OCI-LY7 (cell line): ENCODE measurements around the gene LAMP5. TPM values are rescaled to one million over a fixed set of nuclear protein-coding genes. Genes with fewer than 3 reads are reported as not detected.

Experiments
- BruUV-seq: library from RNA; stranded (reverse); fragments of 400-500 nt; replicated peaks from 2 replicates; lab custom pipeline; 2021; lab: Mats Ljungman, UMichigan
- CTCF ChIA-PET: fragments of 300-600 bp; sonication (Branson Sonifier 250); formaldehyde crosslinking; loops from one replicate; lab custom pipeline; 2022; ENCODE audit warnings: antibody characterized with exemption; ENCODE audit not compliant: unreplicated experiment; lab: Charles Lee
- POLR2A ChIA-PET: fragments of 300-600 bp; sonication (Branson Sonifier 250); formaldehyde crosslinking; loops from one replicate; lab custom pipeline; 2022; ENCODE audit warnings: antibody characterized with exemption; lab: Charles Lee
- DNase-seq: peaks from one replicate; pipeline ENCODE4 v3.0.0-alpha.2; 2015; ENCODE audit warnings: low spot score
- H2AFZ ChIP-seq: fragments of 200-600 bp; sonication (generic), shearing (Covaris generic); 2 replicates; pipeline ENCODE4 v1.6.1; 2014; ENCODE audit warnings: mild to moderate bottlenecking, antibody characterized with exemption, low read length, moderate library complexity
- H3K27ac ChIP-seq: fragments of 200-600 bp; sonication (generic); 2 replicates; pipeline ENCODE4 v1.5.1; 2014; ENCODE audit warnings: mixed run types, low read depth, mild to moderate bottlenecking, moderate library complexity, low read length, inconsistent platforms; ENCODE audit not compliant: poor library complexity, severe bottlenecking
- H3K36me3 ChIP-seq: fragments of 200-600 bp; sonication (generic); 2 replicates; pipeline ENCODE4 v1.6.1; 2014; ENCODE audit warnings: mild to moderate bottlenecking, antibody characterized with exemption, low read length, moderate library complexity, mixed read lengths; ENCODE audit not compliant: insufficient read depth
- H3K4me1 ChIP-seq: fragments of 200-600 bp; sonication (generic); 2 replicates; pipeline ENCODE4 v1.5.1; 2014; ENCODE audit warnings: mild to moderate bottlenecking, low read length; ENCODE audit not compliant: insufficient read depth, poor library complexity, severe bottlenecking
- H3K4me2 ChIP-seq: fragments of 200-600 bp; sonication (generic); 2 replicates; pipeline ENCODE4 v1.6.1; 2014; ENCODE audit warnings: mild to moderate bottlenecking, low read length
- H3K4me3 ChIP-seq: fragments of 200-600 bp; sonication (generic); 2 replicates; pipeline ENCODE4 v1.5.1; 2014; ENCODE audit warnings: mild to moderate bottlenecking, low read depth, low read length; ENCODE audit not compliant: poor library complexity, severe bottlenecking
- H3K79me2 ChIP-seq: fragments of 200-600 bp; sonication (generic); 2 replicates; pipeline ENCODE4 v1.6.1; 2016; ENCODE audit warnings: low read depth, mild to moderate bottlenecking, low read length, moderate library complexity, mixed read lengths; ENCODE audit not compliant: insufficient read depth
- H3K9me2 ChIP-seq: fragments of 200-600 bp; sonication (generic); 2 replicates; pipeline ENCODE4 v1.6.1; 2016; ENCODE audit warnings: mild to moderate bottlenecking, low read length, mixed read lengths; ENCODE audit not compliant: insufficient read depth
- H3K9me3 ChIP-seq: fragments of 200-600 bp; sonication (generic); 2 replicates; pipeline ENCODE4 v1.6.1; 2014; ENCODE audit warnings: mild to moderate bottlenecking, mixed run types, low read length, mixed read lengths
- H4K20me1 ChIP-seq: fragments of 200-600 bp; sonication (generic); 2 replicates; pipeline ENCODE4 v1.6.1; 2014; ENCODE audit warnings: mild to moderate bottlenecking, antibody characterized with exemption, low read length, moderate library complexity, mixed read lengths; ENCODE audit not compliant: insufficient read depth
- CTCF ChIP-seq: fragments of 200-600 bp; sonication (generic); conservative IDR thresholded peaks from 2 replicates; pipeline ENCODE4 v1.5.1; 2014; ENCODE audit warnings: mild to moderate bottlenecking, antibody characterized with exemption, low read length, moderate library complexity, mixed read lengths
- EZH2phosphoT487 ChIP-seq: fragments of 200-600 bp; sonication (generic); IDR thresholded peaks from 2 replicates; pipeline ENCODE4 v1.6.1; 2018; ENCODE audit warnings: low read depth, borderline replicate concordance, mild to moderate bottlenecking, mixed run types, antibody characterized with exemption, low read length, moderate library complexity, mixed read lengths
- intact Hi-C: fragments of 100-400 bp; cut with micrococcal nuclease; formaldehyde crosslinking; loops from one replicate; pipeline ENCODE4 v1.10.0; 2022; ENCODE audit not compliant: unreplicated experiment
- total RNA-seq, 2 experiments: library from RNA; depleted of rRNA in 1 of 2; stranded (reverse); fragments of >200 nt in 1 of 2; shearing (Covaris generic) in 1 of 2; gene quantifications; 2 replicates each; pipeline ENCODE4 v1.2.3, GENCODE V29; 2014 to 2022

Gene LAMP5
- total RNA-seq, 2 experiments from 2014 or later: not detected

GRCh38 chr20:9531581-9531980, 17.2 kb downstream of the LAMP5 start:
- POLR2A ChIA-PET: no interaction called here
- no peak overlapping the region for H3K27ac ChIP-seq
- H3K36me3 ChIP-seq: no peaks in the 10 kb centered on the region
- no peaks in the 10 kb centered on the region for H3K9me3 ChIP-seq
- no peak overlapping the region for H3K4me3 ChIP-seq
- TF ChIP-seq CTCF (no peak), EZH2phosphoT487 (no peak)
- H3K4me1 ChIP-seq: no peaks in the 10 kb centered on the region
- intact Hi-C loops: no loop called here
- DNase-seq: no peak
- BruUV-seq: no TSS peak
- H3K9me2 ChIP-seq: no peaks in the 10 kb centered on the region
- no peaks in the 10 kb centered on the region for H3K79me2 ChIP-seq
- no peak overlapping the region for H3K4me2 ChIP-seq
- H2AFZ ChIP-seq: no peak overlapping the region
- CTCF ChIA-PET: no interaction called here
- H4K20me1 ChIP-seq: no peaks in the 10 kb centered on the region

GRCh38 chr20:9532069-9532838, 17.9 kb downstream of the LAMP5 start:
- DNase-seq: no peak
- CTCF ChIA-PET: no interaction called here
- no peaks in the 10 kb centered on the region for H3K4me1 ChIP-seq
- H3K9me3 ChIP-seq: no peaks in the 10 kb centered on the region
- no peaks in the 10 kb centered on the region for H3K36me3 ChIP-seq
- H3K27ac ChIP-seq: no peak overlapping the region
- H4K20me1 ChIP-seq: no peaks in the 10 kb centered on the region
- H2AFZ ChIP-seq: no peak overlapping the region
- POLR2A ChIA-PET: no interaction called here
- H3K4me2 ChIP-seq: no peak overlapping the region
- BruUV-seq: no TSS peak
- intact Hi-C loops: no loop called here
- TF ChIP-seq CTCF (no peak), EZH2phosphoT487 (no peak)
- H3K79me2 ChIP-seq: no peaks in the 10 kb centered on the region
- H3K4me3 ChIP-seq: no peak overlapping the region
- no peaks in the 10 kb centered on the region for H3K9me2 ChIP-seq

- ChIA-PET POLR2A (interaction anchor here (0.7 kb wide), 1 partner anchor 302 kb away, joined by 3 read pairs; no protein-coding TSS in a partner anchor), CTCF (no interaction called here)
- no peak for DNase-seq
- Histone ChIP-seq H3K9me2 (no peaks in the 10 kb centered on the region), H2AFZ (no peak overlapping the region), H3K4me3 (no peak overlapping the region), H3K4me2 (no peak overlapping the region), H3K4me1 (no peaks in the 10 kb centered on the region), H3K27ac (no peak overlapping the region), H3K9me3 (no peaks in the 10 kb centered on the region), H4K20me1 (no peaks in the 10 kb centered on the region), H3K36me3 (no peaks in the 10 kb centered on the region), H3K79me2 (no peaks in the 10 kb centered on the region)
- BruUV-seq: no TSS peak
- intact Hi-C loops: no loop called here
- TF ChIP-seq EZH2phosphoT487 (no peak), CTCF (no peak)
Observed at GRCh38 chr20:9534025-9534424, 19.6 kb downstream of the LAMP5 start.
